ENCODE data around the gene CASP10. TPM values are rescaled to one million over a fixed set of nuclear protein-coding genes. Genes with fewer than 3 reads are reported as not detected.

The CASP10 gene
- total and polyA plus RNA-seq, 2 of the 13 experiments (the other 11 are each of a cell fraction or from before 2014, with no cell fraction given): 22.2 to 23.8 TPM

GRCh38 chr2:201231781-201232466, 49.0 kb downstream of the CASP10 start (continued):
- TF ChIP-seq NFKB2 (CRISPR knock-in tag; IDR thresholded peaks at IDR 0.05; ENCODE audit: borderline replicate concordance) (peak; percentile 77), PAWR (CRISPR knock-in tag; IDR thresholded peaks at IDR 0.05; ENCODE audit: borderline replicate concordance) (no peak), JUN (CRISPR knock-in tag; IDR thresholded peaks at IDR 0.05) (no peak), PHB2 (IDR thresholded peaks at IDR 0.05; ENCODE audit: partially characterized antibody) (no peak), HNF4G (IDR thresholded peaks at IDR 0.05; ENCODE audit: borderline replicate concordance, low read depth, low read length) (peak; percentile 14; the same call in 1 of the 2 replicates), HNF4G (CRISPR knock-in tag; IDR thresholded peaks at IDR 0.05; ENCODE audit: borderline replicate concordance, low read depth) (no peak; the same call in 1 of the 2 replicates), TCF7 (IDR thresholded peaks at IDR 0.05; ENCODE audit: low read depth) (no peak), HHEX (CRISPR knock-in tag; IDR thresholded peaks at IDR 0.05) (no peak), PRMT3 (CRISPR knock-in tag; IDR thresholded peaks at IDR 0.05; ENCODE audit: borderline replicate concordance, low read depth) (no peak), STAG1 (CRISPR knock-in tag; IDR thresholded peaks at IDR 0.05) (peak; percentile 97), ZNF510 (CRISPR knock-in tag; IDR thresholded peaks at IDR 0.05; ENCODE audit: low read depth) (no peak), MAFF (IDR thresholded peaks at IDR 0.05; ENCODE audit: low read depth, low read length) (peak; percentile 10; the same call in 1 of the 2 replicates), RFXAP (CRISPR knock-in tag; IDR thresholded peaks at IDR 0.05; ENCODE audit: borderline replicate concordance) (peak; percentile 86; the same call in 1 of the 2 replicates), GPN1 (CRISPR knock-in tag; IDR thresholded peaks at IDR 0.05; ENCODE audit: borderline replicate concordance) (no peak), ZNF768 (CRISPR knock-in tag; IDR thresholded peaks at IDR 0.05) (no peak), RBM39 (IDR thresholded peaks at IDR 0.05; ENCODE audit: low read depth, low read length, poor library complexity, severe bottlenecking) (no peak), AKAP8 (CRISPR knock-in tag; IDR thresholded peaks at IDR 0.05) (no peak), NCOA2 (CRISPR knock-in tag; IDR thresholded peaks at IDR 0.05) (no peak), ZNF10 (CRISPR knock-in tag; IDR thresholded peaks at IDR 0.05; ENCODE audit: borderline replicate concordance, low read depth) (no peak), TMF1 (CRISPR knock-in tag; IDR thresholded peaks at IDR 0.05; ENCODE audit: low read depth) (no peak), NFE2L2 (IDR thresholded peaks at IDR 0.05; ENCODE audit: low read length) (no peak), ZNF547 (CRISPR knock-in tag; IDR thresholded peaks at IDR 0.05) (peak; percentile 71; the same call in 1 of the 2 replicates), ZNF335 (CRISPR knock-in tag; IDR thresholded peaks at IDR 0.05) (no peak; the same call in 1 of the 2 replicates), E2F5 (CRISPR knock-in tag; conservative IDR thresholded peaks at IDR 0.05) (no peak), REXO4 (CRISPR knock-in tag; IDR thresholded peaks at IDR 0.05; ENCODE audit: borderline replicate concordance) (no peak), NFATC3 (CRISPR knock-in tag; IDR thresholded peaks at IDR 0.05) (peak; percentile 88; the same call in 1 of the 2 replicates), ZFP82 (CRISPR knock-in tag; IDR thresholded peaks at IDR 0.05; ENCODE audit: borderline replicate concordance) (no peak), NKX3-1 (CRISPR knock-in tag; IDR thresholded peaks at IDR 0.05) (peak; percentile 47; the same call in 1 of the 2 replicates), ZKSCAN1 (IDR thresholded peaks at IDR 0.05; ENCODE audit: low read length) (no peak)
- TF ChIP-seq, protein P1, sequence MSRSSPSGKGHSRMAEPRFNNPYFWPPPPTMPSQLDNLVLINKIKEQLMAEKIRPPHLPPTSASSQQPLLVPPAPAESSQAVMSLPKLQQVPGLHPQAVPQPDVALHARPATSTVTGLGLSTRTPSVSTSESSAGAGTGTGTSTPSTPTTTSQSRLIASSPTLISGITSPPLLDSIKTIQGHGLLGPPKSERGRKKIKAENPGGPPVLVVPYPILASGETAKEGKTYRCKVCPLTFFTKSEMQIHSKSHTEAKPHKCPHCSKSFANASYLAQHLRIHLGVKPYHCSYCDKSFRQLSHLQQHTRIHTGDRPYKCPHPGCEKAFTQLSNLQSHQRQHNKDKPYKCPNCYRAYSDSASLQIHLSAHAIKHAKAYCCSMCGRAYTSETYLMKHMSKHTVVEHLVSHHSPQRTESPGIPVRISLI (CRISPR knock-in tag; IDR thresholded peaks at IDR 0.05; ENCODE audit: borderline replicate concordance): peak; percentile 48; the same call in 1 of the 2 replicates
- TF ChIP-seq, protein P2, sequence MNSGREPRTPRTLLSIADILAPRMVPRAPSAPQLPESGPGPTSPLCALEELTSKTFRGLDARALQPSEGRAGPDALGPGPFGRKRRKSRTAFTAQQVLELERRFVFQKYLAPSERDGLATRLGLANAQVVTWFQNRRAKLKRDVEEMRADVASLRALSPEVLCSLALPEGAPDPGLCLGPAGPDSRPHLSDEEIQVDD (CRISPR knock-in tag; IDR thresholded peaks at IDR 0.05; ENCODE audit: borderline replicate concordance): no peak

Data from HepG2 (cell line).